Loucy (cell line): ENCODE data around the gene MTHFR.

Source experiments
- H2AFZ ChIP-seq: fragments of 200-600 bp; sonication (generic); 2 replicates; pipeline ENCODE4 v1.6.0; 2016; ENCODE audit warnings: antibody characterized with exemption, mild to moderate bottlenecking, low read length, moderate library complexity
- H3F3A ChIP-seq: fragments of 200-600 bp; 2 replicates; pipeline ENCODE4 v1.6.0; 2016; ENCODE audit warnings: antibody characterized with exemption, low read depth, mild to moderate bottlenecking
- H3K27me3 ChIP-seq: fragments of 200-600 bp; sonication (generic); 2 replicates; pipeline ENCODE4 v1.6.1; 2014; ENCODE audit warnings: low read length, mild to moderate bottlenecking; ENCODE audit not compliant: insufficient read depth, poor library complexity, severe bottlenecking
- H3K36me3 ChIP-seq: fragments of 200-600 bp; sonication (generic); 2 replicates; pipeline ENCODE4 v1.6.1; 2016; ENCODE audit warnings: low read length; ENCODE audit not compliant: insufficient read depth
- H3K4me1 ChIP-seq: fragments of 200-600 bp; sonication (generic); 2 replicates; pipeline ENCODE4 v1.5.1; 2014; ENCODE audit warnings: low read length, mild to moderate bottlenecking; ENCODE audit not compliant: insufficient read depth, poor library complexity, severe bottlenecking
- H3K4me2 ChIP-seq: fragments of 200-600 bp; sonication (generic); 2 replicates; pipeline ENCODE4 v1.6.0; 2014; ENCODE audit warnings: antibody characterized with exemption, low read length, low read depth, mild to moderate bottlenecking; ENCODE audit not compliant: poor library complexity, severe bottlenecking
- H3K4me3 ChIP-seq: fragments of 200-600 bp; sonication (generic); 2 replicates; pipeline ENCODE4 v1.5.1; 2014; ENCODE audit warnings: low read length, mild to moderate bottlenecking, mixed read lengths; ENCODE audit not compliant: poor library complexity, severe bottlenecking
- H3K79me2 ChIP-seq: fragments of 200-600 bp; sonication (generic); 2 replicates; pipeline ENCODE4 v1.6.1; 2014; ENCODE audit warnings: low read length; ENCODE audit not compliant: insufficient read depth
- H3K9ac ChIP-seq: fragments of 200-600 bp; sonication (generic); 2 replicates; pipeline ENCODE4 v1.6.0; 2014; ENCODE audit warnings: mild to moderate bottlenecking, low read depth, low read length, moderate library complexity; ENCODE audit not compliant: poor library complexity, severe bottlenecking
- H3K9me2 ChIP-seq: fragments of 200-600 bp; sonication (generic); replicated peaks from 2 replicates; pipeline ENCODE4 v1.6.1; 2016; ENCODE audit warnings: low read depth, low read length, mixed read lengths
- H3K9me3 ChIP-seq: fragments of 200-600 bp; sonication (generic); 2 replicates; pipeline ENCODE4 v1.6.1; 2014; ENCODE audit warnings: mild to moderate bottlenecking, antibody characterized with exemption, low read length, low read depth; ENCODE audit not compliant: insufficient read depth
- H4K20me1 ChIP-seq: fragments of 200-600 bp; sonication (generic); 2 replicates; pipeline ENCODE4 v1.6.0; 2014; ENCODE audit warnings: antibody characterized with exemption, low read length, mild to moderate bottlenecking; ENCODE audit not compliant: insufficient read depth, poor library complexity, severe bottlenecking
- CTCF ChIP-seq: fragments of 200-600 bp; sonication (generic); conservative IDR thresholded peaks from 2 replicates; pipeline ENCODE4 v1.5.1; 2014; ENCODE audit warnings: mild to moderate bottlenecking, antibody characterized with exemption, low read length
- EZH2phosphoT487 ChIP-seq: fragments of 200-600 bp; IDR thresholded peaks from 2 replicates; pipeline ENCODE4 v1.6.1; 2018; ENCODE audit warnings: antibody characterized with exemption, mild to moderate bottlenecking, moderate library complexity, borderline replicate concordance

Gene MTHFR

GRCh38 chr1:11771481-11772043 lies 34.2 kb downstream of the MTHFR start:
- H3K9me2 ChIP-seq, result no peaks in the 10 kb centered on the region
- H3K36me3 ChIP-seq, result no peaks in the 10 kb centered on the region
- H2AFZ ChIP-seq, result no peak overlapping the region
- H3K4me3 ChIP-seq, result no peak overlapping the region
- H3K9me3 ChIP-seq, result no peaks in the 10 kb centered on the region
- H3K4me2 ChIP-seq, result no peak overlapping the region
- no peaks in the 10 kb centered on the region for H3K79me2 ChIP-seq
- H3K9ac ChIP-seq, result no peak overlapping the region
- no peaks in the 10 kb centered on the region for H3K27me3 ChIP-seq
- no peaks in the 10 kb centered on the region for H4K20me1 ChIP-seq
- no peaks in the 10 kb centered on the region for H3K4me1 ChIP-seq
- H3F3A ChIP-seq, result no peaks in the 10 kb centered on the region
- TF ChIP-seq CTCF (no peak), EZH2phosphoT487 (no peak)

- Histone ChIP-seq H4K20me1 (no peaks in the 10 kb centered on the region), H3K4me3 (no peak overlapping the region), H3K27me3 (no peaks in the 10 kb centered on the region), H3K4me1 (no peaks in the 10 kb centered on the region), H3K9me2 (no peaks in the 10 kb centered on the region), H3K9ac (no peak overlapping the region), H2AFZ (no peak overlapping the region), H3F3A (no peaks in the 10 kb centered on the region), H3K36me3 (no peaks in the 10 kb centered on the region), H3K4me2 (no peak overlapping the region), H3K9me3 (no peaks in the 10 kb centered on the region), H3K79me2 (no peaks in the 10 kb centered on the region)
- TF ChIP-seq CTCF, result no peak
- TF ChIP-seq EZH2phosphoT487, result no peak
These were observed 35.8 kb downstream of the MTHFR start for GRCh38 chr1:11770011-11770410.

- H4K20me1 ChIP-seq, result no peaks in the 10 kb centered on the region
- H3K79me2 ChIP-seq, result no peaks in the 10 kb centered on the region
- H3K27me3 ChIP-seq, result no peaks in the 10 kb centered on the region
- no peak overlapping the region for H3K4me2 ChIP-seq
- no peaks in the 10 kb centered on the region for H3K9me2 ChIP-seq
- H3K9ac ChIP-seq, result no peak overlapping the region
- no peak overlapping the region for H3K4me3 ChIP-seq
- H3K36me3 ChIP-seq, result no peaks in the 10 kb centered on the region
- no peaks in the 10 kb centered on the region for H3F3A ChIP-seq
- H3K9me3 ChIP-seq, result no peaks in the 10 kb centered on the region
- H3K4me1 ChIP-seq, result no peaks in the 10 kb centered on the region
- TF ChIP-seq CTCF, result no peak
- TF ChIP-seq EZH2phosphoT487, result no peak
- H2AFZ ChIP-seq, result no peak overlapping the region; the same call in 1 of the 2 replicates
These were observed 36.5 kb downstream of the MTHFR start for GRCh38 chr1:11769274-11769673.
